ENCODE data around the gene SLC27A5.
"Not testable (repeated sequence)": the region's sequence is repeated elsewhere in the genome, so short reads cannot be mapped to it uniquely, and the experiment has no call there.

SLC27A5 gene

GRCh38 chr19:58513213-58513693, 1.5 kb upstream of the SLC27A5 start:
- peaks cover 7% of the 10 kb centered on the region; the same call in 1 of the 2 replicates for H3K36me3 ChIP-seq
- H3K27me3 ChIP-seq, result no peaks in the 10 kb centered on the region
- no peak overlapping the region for H3K4me3 ChIP-seq (ENCODE audit: low read depth, low read length)
- no peak for DNase-seq
- no peaks in the 10 kb centered on the region for H3K9me3 ChIP-seq
- TF ChIP-seq CTCF (IDR thresholded peaks at IDR 0.05; ENCODE audit: low read depth, low read length), result no peak
- no peaks in the 10 kb centered on the region; the same call in 1 of the 2 replicates for H3K4me1 ChIP-seq

GRCh38 chr19:58510084-58510862, 1.5 kb downstream of the SLC27A5 start:
- Histone ChIP-seq H3K36me3 (no peaks in the 10 kb centered on the region), H3K4me3 (ENCODE audit: low read depth, low read length) (no peak overlapping the region), H3K9me3 (no peaks in the 10 kb centered on the region), H3K4me1 (no peaks in the 10 kb centered on the region; the same call in 1 of the 2 replicates), H3K27me3 (no peaks in the 10 kb centered on the region)
- no peak for TF ChIP-seq CTCF (IDR thresholded peaks at IDR 0.05; ENCODE audit: low read depth, low read length)
- no peak for DNase-seq

GRCh38 chr19:58509731-58510083, 2.1 kb downstream of the SLC27A5 start:
- Histone ChIP-seq H3K4me3 (ENCODE audit: low read depth, low read length) (no peak overlapping the region), H3K9me3 (no peaks in the 10 kb centered on the region)
- DNase-seq, result no peak

GRCh38 chr19:58507602-58508223, 4.1 kb downstream of the SLC27A5 start:
- DNase-seq; H3K4me3 ChIP-seq (ENCODE audit: low read depth, low read length); H3K27me3 ChIP-seq; H3K4me1 ChIP-seq; H3K36me3 ChIP-seq; H3K9me3 ChIP-seq: not testable (repeated sequence)

More at GRCh38 chr19:58509731-58510083, 2.1 kb downstream of the SLC27A5 start:
- TF ChIP-seq CTCF (IDR thresholded peaks at IDR 0.05; ENCODE audit: low read depth, low read length), result no peak
- no peaks in the 10 kb centered on the region for H3K36me3 ChIP-seq
- H3K4me1 ChIP-seq, result no peaks in the 10 kb centered on the region; the same call in 1 of the 2 replicates
- no peaks in the 10 kb centered on the region for H3K27me3 ChIP-seq

GRCh38 chr19:58500242-58500641, 11.6 kb downstream of the SLC27A5 start:
- no peaks in the 10 kb centered on the region for H3K27me3 ChIP-seq
- H3K4me1 ChIP-seq, result no peaks in the 10 kb centered on the region
- no peaks in the 10 kb centered on the region for H3K36me3 ChIP-seq
- DNase-seq, result no peak
- H3K9me3 ChIP-seq, result no peaks in the 10 kb centered on the region
- H3K4me3 ChIP-seq (ENCODE audit: low read depth, low read length), result no peak overlapping the region; the same call in 1 of the 2 replicates
- TF ChIP-seq CTCF (IDR thresholded peaks at IDR 0.05; ENCODE audit: low read depth, low read length), result no peak

GRCh38 chr19:58499021-58499927, 12.5 kb downstream of the SLC27A5 start:
- TF ChIP-seq CTCF (IDR thresholded peaks at IDR 0.05; ENCODE audit: low read depth, low read length), result peak; percentile 49
- H3K4me1 ChIP-seq, result no peaks in the 10 kb centered on the region
- H3K4me3 ChIP-seq (ENCODE audit: low read depth, low read length), result peak overlapping the region; percentile 70

More at GRCh38 chr19:58499021-58499927, 12.5 kb downstream of the SLC27A5 start:
- H3K9me3 ChIP-seq, result no peaks in the 10 kb centered on the region
- no peaks in the 10 kb centered on the region for H3K36me3 ChIP-seq
- peak; percentile 100 for DNase-seq
- H3K27me3 ChIP-seq, result no peaks in the 10 kb centered on the region

Data from BE2C (cell line).